HL-60 (cell line): ENCODE results near the gene AKR1B1.
A peak's percentile ranks its signal among the peaks of the same experiment; 100 is the strongest.

Experiments
- DNase-seq, 2 experiments: peaks; one replicate each; pipeline ENCODE4 v3.0.0-alpha.2; 2010 to 2020; ENCODE audit warnings: low read depth in 1 of 2, low spot score in 1 of 2
- H3K27ac ChIP-seq: fragments of 250-450 bp; sonication (Bioruptor Pico); replicated peaks from 2 replicates; pipeline ENCODE4 v1.5.1; 2020; ENCODE audit warnings: mild to moderate bottlenecking, moderate library complexity
- H3K27me3 ChIP-seq: fragments of 250-450 bp; sonication (Bioruptor Pico); 2 replicates; pipeline ENCODE4 v1.5.1; 2021; ENCODE audit warnings: mild to moderate bottlenecking, moderate library complexity; ENCODE audit not compliant: insufficient read depth, poor library complexity, severe bottlenecking
- H3K4me3 ChIP-seq: replicated peaks from 2 replicates; pipeline ENCODE4 v1.5.1; 2011; ENCODE audit warnings: mild to moderate bottlenecking, control low read depth, low read length; ENCODE audit not compliant: insufficient read depth
- GABPA ChIP-seq: IDR thresholded peaks from 2 replicates; pipeline ENCODE4 v1.6.1; 2012; ENCODE audit warnings: low read depth
- POLR2AphosphoS5 ChIP-seq: IDR thresholded peaks from 2 replicates; pipeline ENCODE4 v1.6.1; 2012; ENCODE audit warnings: low read depth
- REST ChIP-seq: IDR thresholded peaks from 2 replicates; pipeline ENCODE4 v1.6.1; 2012; ENCODE audit warnings: low read depth; ENCODE audit not compliant: insufficient replicate concordance
- SPI1 ChIP-seq: IDR thresholded peaks from 2 replicates; pipeline ENCODE4 v1.6.1; 2012; ENCODE audit warnings: low read depth, mild to moderate bottlenecking, borderline replicate concordance
- TF ChIP-seq, protein P1 (sequence below): IDR thresholded peaks from one replicate; pipeline ENCODE4 v1.5.1; 2011; ENCODE audit warnings: low read length, control low read depth, inconsistent platforms; ENCODE audit not compliant: insufficient read depth

The AKR1B1 gene

DNA sequence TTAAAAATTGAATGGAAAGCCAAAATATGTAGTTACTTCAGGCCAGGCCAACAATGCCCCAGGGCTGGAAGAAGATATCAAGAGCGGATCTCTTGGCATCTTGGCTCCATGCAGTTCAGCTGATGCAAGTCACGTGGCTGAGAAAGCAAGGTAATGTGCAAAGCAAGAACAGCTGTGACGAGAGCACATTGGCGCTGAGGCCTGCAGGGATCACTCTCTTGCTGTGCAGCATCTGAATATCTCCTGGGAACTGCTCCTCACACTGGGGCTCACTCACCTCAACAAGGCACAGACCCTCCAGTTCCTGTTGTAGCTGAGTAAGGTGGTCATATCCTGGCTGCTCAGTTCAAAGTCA is 14.0 kb downstream of the AKR1B1 start:
- TF ChIP-seq SPI1: no peak
- no peak for TF ChIP-seq REST
- TF ChIP-seq POLR2AphosphoS5: no peak
- TF ChIP-seq, protein P1, sequence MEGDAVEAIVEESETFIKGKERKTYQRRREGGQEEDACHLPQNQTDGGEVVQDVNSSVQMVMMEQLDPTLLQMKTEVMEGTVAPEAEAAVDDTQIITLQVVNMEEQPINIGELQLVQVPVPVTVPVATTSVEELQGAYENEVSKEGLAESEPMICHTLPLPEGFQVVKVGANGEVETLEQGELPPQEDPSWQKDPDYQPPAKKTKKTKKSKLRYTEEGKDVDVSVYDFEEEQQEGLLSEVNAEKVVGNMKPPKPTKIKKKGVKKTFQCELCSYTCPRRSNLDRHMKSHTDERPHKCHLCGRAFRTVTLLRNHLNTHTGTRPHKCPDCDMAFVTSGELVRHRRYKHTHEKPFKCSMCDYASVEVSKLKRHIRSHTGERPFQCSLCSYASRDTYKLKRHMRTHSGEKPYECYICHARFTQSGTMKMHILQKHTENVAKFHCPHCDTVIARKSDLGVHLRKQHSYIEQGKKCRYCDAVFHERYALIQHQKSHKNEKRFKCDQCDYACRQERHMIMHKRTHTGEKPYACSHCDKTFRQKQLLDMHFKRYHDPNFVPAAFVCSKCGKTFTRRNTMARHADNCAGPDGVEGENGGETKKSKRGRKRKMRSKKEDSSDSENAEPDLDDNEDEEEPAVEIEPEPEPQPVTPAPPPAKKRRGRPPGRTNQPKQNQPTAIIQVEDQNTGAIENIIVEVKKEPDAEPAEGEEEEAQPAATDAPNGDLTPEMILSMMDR: no peak
- TF ChIP-seq GABPA: no peak
- H3K4me3 ChIP-seq: no peak overlapping the region
- no peak for DNase-seq
- H3K27me3 ChIP-seq: no peaks in the 10 kb centered on the region
- H3K27ac ChIP-seq: no peak overlapping the region

- peak in 1 of 2 experiments; percentile 17 for DNase-seq
- no peak overlapping the region for H3K27ac ChIP-seq
- TF ChIP-seq POLR2AphosphoS5 (no peak), SPI1 (no peak), REST (no peak), GABPA (no peak)
- TF ChIP-seq, protein P1: no peak
Measured at GRCh38 chr7:134444198-134444960, 14.5 kb downstream of the AKR1B1 start.

GRCh38 chr7:134443396-134444070 is 15.4 kb downstream of the AKR1B1 start:
- no peak overlapping the region for H3K4me3 ChIP-seq
- no peak overlapping the region for H3K27ac ChIP-seq
- no peak for DNase-seq
- TF ChIP-seq, protein P1: no peak
- TF ChIP-seq REST (no peak), POLR2AphosphoS5 (no peak), SPI1 (no peak), GABPA (no peak)
- no peaks in the 10 kb centered on the region for H3K27me3 ChIP-seq

More at GRCh38 chr7:134444198-134444960, 14.5 kb downstream of the AKR1B1 start:
- Histone ChIP-seq H3K4me3 (no peak overlapping the region), H3K27me3 (no peaks in the 10 kb centered on the region)
